Type B pancreatic cell (in vitro differentiated cells): ENCODE results near the gene HHATL. TPM values are rescaled to one million over a fixed set of nuclear protein-coding genes. Genes with fewer than 3 reads are reported as not detected.

Experiments used
- DNase-seq: peaks from one replicate; pipeline ENCODE4 v3.0.0; 2021; ENCODE audit warnings: mixed read lengths; ENCODE audit not compliant: unreplicated experiment; ENCODE audit errors: extremely low spot score
- H3K27ac Mint-ChIP-seq: 2 replicates; pipeline ENCODE4 v1.8.0; 2021; ENCODE audit warnings: mild to moderate bottlenecking, mixed read lengths
- H3K27me3 Mint-ChIP-seq: 2 replicates; pipeline ENCODE4 v1.8.0; 2021; ENCODE audit warnings: mixed read lengths
- H3K36me3 Mint-ChIP-seq: 2 replicates; pipeline ENCODE4 v1.8.0; 2021; ENCODE audit warnings: mixed read lengths
- H3K4me1 Mint-ChIP-seq: one replicate; pipeline ENCODE4 v1.8.0; 2021; ENCODE audit warnings: mixed read lengths; ENCODE audit not compliant: unreplicated experiment
- H3K4me3 Mint-ChIP-seq: 2 replicates; pipeline ENCODE4 v1.8.0; 2021; ENCODE audit warnings: mild to moderate bottlenecking, mixed read lengths
- H3K9me3 Mint-ChIP-seq: 2 replicates; pipeline ENCODE4 v1.8.0; 2021; ENCODE audit warnings: mixed read lengths
- CTCF ChIP-seq: fragments of 200-600 bp; sonication (generic); conservative IDR thresholded peaks from 2 replicates; pipeline ENCODE4 v1.5.0; 2021; ENCODE audit warnings: antibody characterized with exemption, mild to moderate bottlenecking
- total RNA-seq: library from RNA; stranded (reverse); gene quantifications from 2 replicates; pipeline ENCODE4 v1.2.1, GENCODE V29; 2021; ENCODE audit warnings: low replicate concordance

Gene HHATL
- total RNA-seq, 1 donor from 2014 or later: not detected

DNA sequence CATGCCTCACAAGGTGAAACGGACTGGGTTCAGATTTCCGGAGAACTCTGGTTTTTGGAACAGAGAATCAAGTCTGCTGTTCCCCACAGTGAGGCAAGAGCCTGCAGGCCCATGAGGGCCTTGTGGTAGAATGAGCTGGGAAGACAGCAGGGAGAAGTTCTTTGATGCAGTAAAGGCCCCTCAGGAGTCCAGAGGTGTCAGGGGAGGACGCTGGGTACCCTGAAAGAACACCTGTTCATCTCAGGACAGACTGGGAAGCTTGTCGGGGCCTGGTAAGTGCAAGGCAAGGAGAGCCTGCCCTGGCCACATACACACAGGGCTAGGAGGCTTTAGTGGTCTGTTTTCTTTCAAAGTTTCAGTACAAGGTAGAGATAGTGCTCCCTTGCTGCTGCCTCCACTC is 52.8 kb downstream of the HHATL start:
- H3K4me1 Mint-ChIP-seq: peaks cover 19% of the 10 kb centered on the region
- TF ChIP-seq CTCF: no peak
- no peak overlapping the region for H3K27ac Mint-ChIP-seq
- no peak overlapping the region for H3K4me3 Mint-ChIP-seq
- no peaks in the 10 kb centered on the region for H3K27me3 Mint-ChIP-seq
- no peak for DNase-seq
- H3K36me3 Mint-ChIP-seq: peaks cover 22% of the 10 kb centered on the region
- H3K9me3 Mint-ChIP-seq: no peaks in the 10 kb centered on the region

GRCh38 chr3:42649006-42649405 is 53.6 kb downstream of the HHATL start:
- DNase-seq: no peak
- no peak overlapping the region for H3K4me3 Mint-ChIP-seq
- no peaks in the 10 kb centered on the region for H3K27me3 Mint-ChIP-seq
- peaks cover 19% of the 10 kb centered on the region for H3K4me1 Mint-ChIP-seq
- TF ChIP-seq CTCF: no peak
- H3K36me3 Mint-ChIP-seq: peaks cover 27% of the 10 kb centered on the region
- H3K27ac Mint-ChIP-seq: no peak overlapping the region
- no peaks in the 10 kb centered on the region for H3K9me3 Mint-ChIP-seq

- H3K27ac Mint-ChIP-seq: no peak overlapping the region
- DNase-seq: no peak
- no peak for TF ChIP-seq CTCF
- no peak overlapping the region for H3K4me3 Mint-ChIP-seq
- H3K27me3 Mint-ChIP-seq: no peaks in the 10 kb centered on the region
- peaks cover 15% of the 10 kb centered on the region for H3K4me1 Mint-ChIP-seq
- H3K36me3 Mint-ChIP-seq: peaks cover 34% of the 10 kb centered on the region
- H3K9me3 Mint-ChIP-seq: no peaks in the 10 kb centered on the region
These were observed 54.7 kb downstream of the HHATL start for GRCh38 chr3:42647821-42648459.

Other genes starting within 250 kb of the HHATL start
- 4.7 and 5.6 TPM in 2 replicates for gene VIPR1, start 200.2 kb downstream of the HHATL start, total RNA-seq
- 21.5 and 38.1 TPM in 2 replicates for gene SEC22C, start 120.8 kb downstream of the HHATL start, total RNA-seq
- 32.5 and 33.4 TPM in 2 replicates for gene SS18L2, start 111.9 kb downstream of the HHATL start, total RNA-seq
- gene NKTR, start 102.1 kb downstream of the HHATL start, total RNA-seq: 63.0 and 97.1 TPM in 2 replicates
- gene ZBTB47, start 49.1 kb downstream of the HHATL start, total RNA-seq: 8.1 and 9.0 TPM in 2 replicates
- gene KLHL40, start 17.3 kb downstream of the HHATL start, total RNA-seq: 0.12 TPM in 1 of 2 replicates, not detected in the other
- 0.71 and 2.4 TPM in 2 replicates for gene CCDC13, start 70.5 kb upstream of the HHATL start, total RNA-seq
- 100 and 130 TPM in 2 replicates for gene HIGD1A, start 101.7 kb upstream of the HHATL start, total RNA-seq
- 3.5 and 3.9 TPM in 2 replicates for gene ACKR2, start 106.6 kb upstream of the HHATL start, total RNA-seq
- gene CYP8B1, start 173.1 kb upstream of the HHATL start, total RNA-seq: not detected in 2 replicates
- 0.48 TPM in 1 of 2 replicates, not detected in the other for gene ZNF662, start 203.3 kb upstream of the HHATL start, total RNA-seq